ENCODE results near the gene TLR9. TPM values are rescaled to one million over a fixed set of nuclear protein-coding genes. Genes with fewer than 3 reads are reported as not detected.

The TLR9 gene
- total RNA-seq, 4 donors from 2014 or later, result not detected

- no peaks in the 10 kb centered on the region for H3K36me3 ChIP-seq
- WGBS, 2 donors (ENCODE audit: low coverage in 1 of 2), result 100% methylated on average over 1 of the region's 27 CpGs; no CpG with 5 or more reads in 1 of the 2 donors
- H3K4me1 ChIP-seq, result peaks cover 0 to 55% (median 14%) of the 10 kb centered on the region in 3 donors
- H3K4me3 ChIP-seq, result no peak overlapping the region
- no peak for TF ChIP-seq POLR2AphosphoS5 (IDR thresholded peaks at IDR 0.05)
- TF ChIP-seq CTCF (IDR thresholded peaks at IDR 0.05), result no peak
- TF ChIP-seq EP300 (IDR thresholded peaks at IDR 0.05), result no peak
- no peak for TF ChIP-seq POLR2A (IDR thresholded peaks at IDR 0.05)
- H3K27ac ChIP-seq, result no peak overlapping the region
- no peak for ATAC-seq
- no peaks in the 10 kb centered on the region for H3K9me3 ChIP-seq
- no peaks in the 10 kb centered on the region for H3K27me3 ChIP-seq
These were observed 4.3 kb downstream of the TLR9 start for GRCh38 chr3:52221141-52221562.

- Histone ChIP-seq H3K9me3 (no peaks in the 10 kb centered on the region), H3K36me3 (peaks cover 0 to 3% of the 10 kb centered on the region in 2 donors), H3K4me1 (peaks cover 0 to 58% (median 16%) of the 10 kb centered on the region in 3 donors), H3K27ac (no peak overlapping the region), H3K27me3 (no peaks in the 10 kb centered on the region), H3K4me3 (no peak overlapping the region)
- TF ChIP-seq POLR2A (IDR thresholded peaks at IDR 0.05) (no peak), CTCF (IDR thresholded peaks at IDR 0.05) (peak in 3 of 4 experiments; percentile 77 to 92 (median 91)), EP300 (IDR thresholded peaks at IDR 0.05) (no peak)
- peak; percentile 60 for ATAC-seq
- 0% methylated on average over 2 of the region's 9 CpGs; no CpG with 5 or more reads in 1 of the 2 donors for WGBS, 2 donors (ENCODE audit: low coverage in 1 of 2)
These were observed 4.9 kb downstream of the TLR9 start for GRCh38 chr3:52220380-52221026.

DNA sequence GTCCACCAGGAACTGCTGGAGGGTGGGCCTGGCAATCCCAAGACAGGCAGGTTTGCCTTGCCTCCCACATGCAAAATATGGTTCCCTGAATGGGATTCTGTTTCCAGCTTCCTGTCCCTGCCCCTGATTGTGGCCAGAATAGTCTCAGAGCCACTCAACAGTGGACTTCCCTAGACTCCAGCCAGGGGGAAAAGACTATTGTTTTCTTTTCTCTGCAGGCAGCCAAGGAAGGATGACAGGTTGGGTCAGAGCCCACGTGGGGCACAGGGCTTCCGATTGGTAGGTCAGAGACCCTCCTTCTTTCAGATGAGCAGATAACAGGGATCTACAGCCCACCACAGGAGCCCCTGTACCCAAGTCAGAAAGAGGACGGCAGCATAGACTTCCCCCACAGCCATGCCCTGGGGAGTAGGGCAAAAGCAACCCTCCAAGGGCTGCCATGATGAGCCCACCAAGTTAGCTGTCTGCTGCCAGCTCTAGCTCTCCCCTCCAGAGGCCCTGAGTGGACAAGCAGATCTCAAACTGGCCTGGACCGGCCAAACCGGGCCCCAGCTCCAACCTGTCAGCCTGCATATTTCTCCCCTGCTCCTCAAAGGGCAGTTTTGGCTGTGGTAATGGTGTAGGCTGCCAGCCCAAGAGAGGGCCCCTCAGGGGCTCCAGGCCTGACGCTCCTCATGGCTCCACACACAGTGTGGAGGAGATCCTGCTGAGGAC is 6.4 kb downstream of the TLR9 start:
- 29% methylated on average over 2 of the region's 6 CpGs; no CpG with 5 or more reads in 1 of the 2 donors for WGBS, 2 donors (ENCODE audit: low coverage in 1 of 2)
- Histone ChIP-seq H3K27ac (peak overlapping the region in 3 of 4 donors; percentile 55 to 79 (median 63)), H3K36me3 (peaks cover 0 to 17% of the 10 kb centered on the region in 2 donors), H3K9me3 (no peaks in the 10 kb centered on the region), H3K27me3 (no peaks in the 10 kb centered on the region), H3K4me1 (peaks cover 0 to 58% (median 16%) of the 10 kb centered on the region in 3 donors), H3K4me3 (no peak overlapping the region)
- TF ChIP-seq POLR2A (IDR thresholded peaks at IDR 0.05) (no peak), CTCF (IDR thresholded peaks at IDR 0.05) (no peak), EP300 (IDR thresholded peaks at IDR 0.05) (no peak), POLR2AphosphoS5 (IDR thresholded peaks at IDR 0.05) (no peak)
- ATAC-seq, result no peak

DNA sequence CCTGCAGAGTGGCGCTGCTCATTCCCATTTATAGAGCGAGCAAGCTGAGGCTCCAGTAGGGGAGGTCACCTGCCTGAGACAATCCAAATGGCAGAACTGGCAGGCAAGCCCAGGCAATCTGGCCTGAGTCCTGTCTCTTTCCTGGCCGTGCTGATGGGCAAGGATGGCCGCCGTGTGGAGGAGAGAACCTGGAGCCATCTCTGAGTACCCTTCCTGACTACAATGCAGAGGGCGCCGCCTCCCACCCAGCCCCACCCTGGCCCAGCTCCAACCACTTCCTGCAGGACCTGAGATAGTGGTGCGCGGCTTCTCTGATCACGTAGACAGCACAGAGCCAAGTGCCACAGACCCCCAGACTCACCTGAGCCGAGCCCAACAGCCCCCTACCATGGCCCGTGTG is 7.0 kb downstream of the TLR9 start:
- H3K4me3 ChIP-seq, result no peak overlapping the region
- H3K9me3 ChIP-seq, result no peaks in the 10 kb centered on the region
- TF ChIP-seq POLR2AphosphoS5 (IDR thresholded peaks at IDR 0.05), result no peak
- no peak for TF ChIP-seq POLR2A (IDR thresholded peaks at IDR 0.05)
- TF ChIP-seq EP300 (IDR thresholded peaks at IDR 0.05), result no peak
- no peak for TF ChIP-seq CTCF (IDR thresholded peaks at IDR 0.05)
- H3K27ac ChIP-seq, result peak overlapping the region in 3 of 4 donors; percentile 55 to 79 (median 63)
- ATAC-seq, result no peak
- peaks cover 0 to 23% of the 10 kb centered on the region in 2 donors for H3K36me3 ChIP-seq
- no peaks in the 10 kb centered on the region for H3K27me3 ChIP-seq
- H3K4me1 ChIP-seq, result peaks cover 0 to 58% (median 16%) of the 10 kb centered on the region in 3 donors
- WGBS, 2 donors (ENCODE audit: low coverage in 1 of 2), result no CpG with 5 or more reads among the region's 12 CpGs

All from gastroesophageal sphincter (tissue), 4 donors.